Measurements from ENCODE around the gene TMEM201.
A peak's percentile ranks its signal among the peaks of the same experiment; 100 is the strongest.
"Not testable (repeated sequence)": the region's sequence is repeated elsewhere in the genome, so short reads cannot be mapped to it uniquely, and the experiment has no call there.

TMEM201 gene

DNA sequence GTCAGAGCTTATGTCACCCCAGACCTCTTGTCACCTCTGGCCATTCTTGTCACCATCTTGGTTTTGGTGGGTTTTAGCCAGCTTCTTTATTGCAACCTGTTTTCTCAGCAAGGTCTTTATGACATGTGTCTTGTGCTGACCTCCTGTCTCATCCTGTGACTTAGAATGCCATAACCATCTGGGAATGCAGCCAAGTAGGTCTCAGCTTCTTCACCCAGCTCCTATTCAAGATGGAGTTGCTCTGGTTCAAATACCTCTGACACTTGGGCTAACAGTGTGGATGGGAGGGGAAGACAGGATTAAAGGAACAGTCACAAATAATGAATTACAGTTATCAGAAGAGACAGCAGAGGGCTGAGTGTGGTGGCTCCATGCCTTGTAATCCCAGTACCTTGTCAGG, 32.3 kb downstream of the TMEM201 start:
- H3K79me2 ChIP-seq (ENCODE audit: insufficient read depth, low read depth), result no peaks in the 10 kb centered on the region
- H3K9ac ChIP-seq, result no peak overlapping the region
- H3K4me3 ChIP-seq (IDR thresholded peaks at IDR 0.05; ENCODE audit: insufficient read depth, low read depth, low read length), result no peak overlapping the region
- H3K4me1 ChIP-seq (ENCODE audit: low read depth, poor library complexity, severe bottlenecking), result peaks cover 7% of the 10 kb centered on the region
- TF ChIP-seq CTCF (conservative IDR thresholded peaks at IDR 0.05; ENCODE audit: low read depth, low read length), result no peak
- no peak overlapping the region for H2AFZ ChIP-seq (ENCODE audit: low read depth)
- H3K36me3 ChIP-seq (ENCODE audit: insufficient read depth), result no peaks in the 10 kb centered on the region
- H3K27me3 ChIP-seq (ENCODE audit: insufficient read depth, low read depth), result peaks cover 50% of the 10 kb centered on the region
- H3K4me2 ChIP-seq, result no peak overlapping the region
- H3K27ac ChIP-seq, result no peak overlapping the region
- no peaks in the 10 kb centered on the region for H4K20me1 ChIP-seq (ENCODE audit: insufficient read depth)

- no peaks in the 10 kb centered on the region for H4K20me1 ChIP-seq (ENCODE audit: insufficient read depth)
- H3K27ac ChIP-seq, result no peak overlapping the region
- H3K4me2 ChIP-seq, result no peak overlapping the region
- no peak for TF ChIP-seq CTCF (conservative IDR thresholded peaks at IDR 0.05; ENCODE audit: low read depth, low read length)
- H2AFZ ChIP-seq (ENCODE audit: low read depth), result no peak overlapping the region
- H3K9ac ChIP-seq, result no peak overlapping the region
- H3K27me3 ChIP-seq (ENCODE audit: insufficient read depth, low read depth), result peaks cover 71% of the 10 kb centered on the region
- H3K36me3 ChIP-seq (ENCODE audit: insufficient read depth), result no peaks in the 10 kb centered on the region
- H3K4me3 ChIP-seq (IDR thresholded peaks at IDR 0.05; ENCODE audit: insufficient read depth, low read depth, low read length), result no peak overlapping the region
- no peaks in the 10 kb centered on the region for H3K79me2 ChIP-seq (ENCODE audit: insufficient read depth, low read depth)
- H3K4me1 ChIP-seq (ENCODE audit: low read depth, poor library complexity, severe bottlenecking), result peaks cover 29% of the 10 kb centered on the region
These were observed 35.4 kb downstream of the TMEM201 start for GRCh38 chr1:9624081-9624480.

DNA sequence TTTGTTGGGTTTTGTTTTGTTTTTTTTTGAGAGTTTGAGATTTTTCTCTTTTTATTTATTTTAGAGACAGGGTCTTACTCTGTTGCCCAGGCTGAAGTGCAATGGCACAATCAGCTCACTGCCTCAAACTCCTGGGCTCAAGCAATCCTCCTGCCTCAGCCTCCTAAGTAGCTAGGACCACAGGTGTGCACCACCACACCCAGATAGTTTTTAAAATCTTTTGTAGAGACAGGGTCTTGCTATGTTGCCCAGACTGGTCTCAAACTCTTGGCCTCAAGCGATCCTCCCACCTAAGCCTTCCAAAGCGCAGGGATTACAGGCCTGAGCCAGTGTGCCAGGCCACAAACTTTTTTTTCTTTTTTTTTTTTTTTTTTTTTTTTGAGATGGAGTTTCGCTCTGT, 36.3 kb downstream of the TMEM201 start:
- Histone ChIP-seq H3K4me1 (ENCODE audit: low read depth, poor library complexity, severe bottlenecking) (peaks cover 30% of the 10 kb centered on the region), H3K27me3 (ENCODE audit: insufficient read depth, low read depth) (peaks cover 70% of the 10 kb centered on the region)
- H3K79me2 ChIP-seq (ENCODE audit: insufficient read depth, low read depth); H3K27ac ChIP-seq; H2AFZ ChIP-seq (ENCODE audit: low read depth); H3K4me3 ChIP-seq (IDR thresholded peaks at IDR 0.05; ENCODE audit: insufficient read depth, low read depth, low read length); H3K9ac ChIP-seq; H4K20me1 ChIP-seq (ENCODE audit: insufficient read depth); H3K36me3 ChIP-seq (ENCODE audit: insufficient read depth); H3K4me2 ChIP-seq: not testable (repeated sequence)

GRCh38 chr1:9626201-9626608, 37.5 kb downstream of the TMEM201 start:
- Histone ChIP-seq H3K36me3 (ENCODE audit: insufficient read depth) (no peaks in the 10 kb centered on the region), H3K4me1 (ENCODE audit: low read depth, poor library complexity, severe bottlenecking) (peaks cover 30% of the 10 kb centered on the region), H3K4me2 (peak overlapping the region; percentile 24; the same call in 1 of the 2 replicates), H3K27ac (no peak overlapping the region), H3K79me2 (ENCODE audit: insufficient read depth, low read depth) (no peaks in the 10 kb centered on the region), H3K27me3 (ENCODE audit: insufficient read depth, low read depth) (peaks cover 74% of the 10 kb centered on the region), H2AFZ (ENCODE audit: low read depth) (no peak overlapping the region), H3K9ac (no peak overlapping the region), H3K4me3 (IDR thresholded peaks at IDR 0.05; ENCODE audit: insufficient read depth, low read depth, low read length) (no peak overlapping the region), H4K20me1 (ENCODE audit: insufficient read depth) (no peaks in the 10 kb centered on the region)
- no peak for TF ChIP-seq CTCF (conservative IDR thresholded peaks at IDR 0.05; ENCODE audit: low read depth, low read length)

DNA sequence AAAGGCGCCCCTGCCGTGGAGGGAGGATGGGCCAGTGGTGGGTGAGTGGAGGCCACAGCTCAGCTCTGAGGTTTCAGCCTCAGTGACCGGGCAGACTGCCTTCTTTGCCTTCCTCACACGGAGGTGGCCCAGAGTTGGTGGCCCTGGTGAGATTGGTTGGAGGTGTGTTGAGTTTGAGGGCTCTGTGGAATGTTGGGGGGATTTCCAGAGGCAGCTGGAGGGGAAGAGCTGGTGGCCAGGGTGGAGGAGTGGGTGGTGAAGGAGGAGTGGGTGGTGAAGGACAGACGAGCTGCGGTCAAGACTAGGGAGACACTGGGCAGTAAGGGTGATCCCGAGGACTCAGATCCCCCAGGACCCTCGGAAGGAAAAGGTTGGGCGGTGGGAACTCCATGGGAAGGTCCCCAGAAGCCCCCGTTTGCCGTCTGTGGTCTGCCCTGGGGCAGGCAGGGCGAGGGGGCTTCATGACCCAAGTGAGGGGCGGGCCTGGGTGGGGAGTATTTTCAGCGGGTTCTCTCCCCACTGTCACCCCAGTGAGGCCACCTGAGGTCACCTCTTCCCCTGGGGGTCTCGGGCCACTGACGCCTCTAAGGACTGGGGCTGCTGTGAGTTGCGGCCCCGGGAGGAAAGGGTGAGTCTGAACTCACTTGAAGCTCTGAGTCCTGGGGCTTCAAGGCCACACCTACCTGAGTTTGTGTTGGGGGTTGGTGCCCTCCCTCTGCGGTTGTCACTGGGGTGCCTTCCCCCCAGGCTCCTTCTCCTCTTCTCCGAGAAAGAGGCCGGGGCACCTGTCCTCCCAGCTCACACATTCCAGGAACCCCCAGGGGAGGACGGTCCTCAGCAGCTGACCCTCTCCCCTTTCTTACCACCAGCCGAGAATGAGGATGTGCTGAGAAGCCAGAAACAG, 40.1 kb downstream of the TMEM201 start:
- Histone ChIP-seq H3K9ac (no peak overlapping the region), H4K20me1 (ENCODE audit: insufficient read depth) (no peaks in the 10 kb centered on the region), H3K4me3 (IDR thresholded peaks at IDR 0.05; ENCODE audit: insufficient read depth, low read depth, low read length) (no peak overlapping the region), H2AFZ (ENCODE audit: low read depth) (no peak overlapping the region), H3K27me3 (ENCODE audit: insufficient read depth, low read depth) (peaks cover 64% of the 10 kb centered on the region), H3K4me2 (peak overlapping the region; percentile 7; the same call in 1 of the 2 replicates), H3K36me3 (ENCODE audit: insufficient read depth) (no peaks in the 10 kb centered on the region), H3K4me1 (ENCODE audit: low read depth, poor library complexity, severe bottlenecking) (peaks cover 30% of the 10 kb centered on the region), H3K27ac (no peak overlapping the region), H3K79me2 (ENCODE audit: insufficient read depth, low read depth) (no peaks in the 10 kb centered on the region)
- TF ChIP-seq CTCF (conservative IDR thresholded peaks at IDR 0.05; ENCODE audit: low read depth, low read length), result no peak
